HG03139 (cell line): ENCODE data around the gene ARAP1.
"Not testable (repeated sequence)": the region's sequence is repeated elsewhere in the genome, so short reads cannot be mapped to it uniquely, and the experiment has no call there.

ENCODE experiments used
- ATAC-seq: cut with Tn5 transposase; IDR thresholded peaks from one replicate; pipeline ENCODE4 v1.9.1; 2021; ENCODE audit not compliant: unreplicated experiment

The ARAP1 gene

DNA sequence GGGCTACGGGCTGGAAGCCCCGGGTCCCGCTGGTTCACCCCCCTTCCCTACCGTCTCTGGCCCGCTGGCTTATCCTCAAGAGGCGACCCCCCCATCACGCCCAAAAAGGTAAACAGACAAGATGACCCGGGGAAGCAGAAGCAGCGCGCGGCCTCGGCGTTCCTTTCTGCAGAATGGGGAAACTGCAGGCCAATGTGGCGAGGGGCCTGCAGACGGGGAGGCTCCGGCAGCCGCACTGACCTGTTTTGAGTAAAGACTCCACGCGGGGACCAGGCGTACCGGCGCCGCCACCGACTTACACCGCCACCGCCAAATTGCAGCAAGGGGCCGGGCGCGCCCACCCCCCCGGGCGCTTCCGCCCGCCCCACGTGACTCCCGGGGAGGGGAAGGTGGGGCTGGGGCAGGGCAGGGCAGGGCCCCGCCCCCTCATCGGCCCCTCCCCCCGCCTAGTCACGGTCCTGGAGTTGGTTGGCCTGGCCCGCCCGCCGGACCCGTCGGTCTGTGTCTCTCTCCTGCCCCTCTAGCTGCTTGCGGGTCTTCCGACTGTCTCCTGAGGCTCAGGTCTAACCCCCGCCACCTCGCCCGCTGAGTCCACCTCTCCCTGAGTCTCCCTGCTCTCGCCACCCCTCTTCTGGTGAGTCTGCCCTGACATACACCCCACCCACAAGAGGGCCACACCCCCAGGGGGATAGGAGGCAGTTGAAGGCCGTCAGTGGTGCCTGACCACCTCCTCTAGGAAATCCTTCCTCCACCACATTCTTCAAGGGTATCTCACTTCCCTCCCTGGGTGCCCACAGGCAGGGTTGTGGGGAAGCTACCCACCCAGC is at the start of gene ARAP1:
Gene ARAP1 (minus strand): TSS at position 321 of the 827 bp plus-strand sequence. CDS start 25,280 bp downstream, outside the sequence.
- peak; percentile 64 for ATAC-seq

DNA sequence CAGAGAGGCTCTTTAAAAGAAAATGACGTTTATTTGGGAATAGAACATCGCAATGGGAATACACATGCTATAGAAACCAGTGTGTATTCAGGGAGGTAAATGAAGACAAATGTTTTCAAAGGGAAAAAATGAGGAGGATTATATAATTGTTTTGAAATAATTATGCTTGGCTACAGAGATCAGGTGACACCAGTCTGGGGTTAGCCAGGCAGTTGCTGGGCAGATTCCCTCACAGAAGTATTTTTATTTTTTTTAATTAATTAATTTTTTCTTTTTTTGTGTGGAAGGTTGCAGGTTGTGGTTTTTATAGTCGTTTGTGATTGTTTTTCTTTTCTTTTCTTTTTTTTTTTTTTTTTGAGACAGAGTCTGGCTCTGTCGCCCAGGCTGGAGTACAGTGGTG is 47.2 kb upstream of the ARAP1 start:
- no peak for ATAC-seq

DNA sequence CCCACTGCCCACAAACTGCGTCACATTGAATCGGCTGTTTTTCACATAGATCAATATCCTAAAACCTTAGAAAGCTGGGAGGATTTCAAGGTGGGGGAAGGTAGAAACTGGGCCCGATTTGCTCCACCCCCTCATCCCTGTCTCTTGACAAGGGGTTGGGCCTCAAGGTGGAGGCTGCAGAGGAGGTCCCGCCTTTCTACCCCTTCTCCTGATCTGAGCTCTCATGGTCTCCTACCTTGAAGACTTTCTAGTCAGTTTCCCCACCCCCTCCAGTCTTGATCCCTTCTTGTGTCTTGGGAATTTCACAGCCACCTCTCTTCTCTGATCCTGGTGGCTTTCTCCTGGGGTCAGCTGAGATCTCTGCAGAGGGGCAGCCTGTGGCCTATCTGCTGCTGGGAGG is 46.2 kb upstream of the ARAP1 start:
- ATAC-seq = no peak

DNA sequence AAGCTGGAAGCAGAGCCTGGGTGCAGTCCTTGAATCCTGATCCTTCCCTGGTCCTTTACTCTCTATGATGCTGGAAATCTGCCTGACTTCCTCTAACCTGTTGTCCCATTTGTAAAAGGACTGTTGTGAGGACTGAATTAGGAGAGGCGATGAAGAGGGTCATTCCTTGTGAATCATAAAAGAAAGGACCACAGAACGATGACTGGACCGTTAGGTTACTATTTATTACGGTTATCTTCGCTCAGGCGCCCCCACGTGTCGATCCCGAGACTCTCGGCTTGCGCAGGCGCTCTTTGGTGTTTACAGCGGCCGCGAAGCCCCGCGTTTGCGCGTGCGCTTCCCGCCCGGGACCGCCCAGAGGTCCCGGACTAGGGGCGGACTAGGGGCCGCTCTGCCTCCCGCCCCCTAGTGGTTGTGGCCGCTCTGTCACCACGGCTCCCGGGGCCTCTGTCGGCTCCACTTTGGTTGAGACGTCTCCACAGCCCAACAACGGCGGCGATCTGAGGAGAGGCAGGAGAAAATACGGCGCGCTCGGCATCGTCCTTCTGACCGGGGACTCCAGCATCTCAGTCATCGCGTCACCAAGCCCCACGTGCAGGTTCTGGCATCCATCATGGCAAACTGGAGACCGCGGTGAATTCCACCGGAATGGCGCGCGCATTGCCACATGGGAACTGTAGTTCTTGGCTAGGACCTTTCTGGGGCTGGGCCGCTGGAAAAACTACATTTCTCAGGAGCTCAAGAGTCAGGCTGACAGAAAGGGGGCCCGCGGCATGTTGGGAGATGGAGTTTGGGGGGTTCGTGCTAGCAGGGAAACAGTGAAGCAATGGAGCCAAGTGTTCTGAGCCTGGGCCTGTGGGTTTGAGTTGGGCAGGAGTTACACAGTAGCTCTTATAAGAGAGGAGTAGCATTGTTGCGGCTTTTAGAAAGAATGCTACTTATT is 41.5 kb upstream of the ARAP1 start, which contains the start of gene STARD10:
Gene STARD10 (minus strand): TSS at position 623 of the 943 bp plus-strand sequence. CDS start 12,866 bp downstream, outside the sequence.
- ATAC-seq = peak; percentile 77

DNA sequence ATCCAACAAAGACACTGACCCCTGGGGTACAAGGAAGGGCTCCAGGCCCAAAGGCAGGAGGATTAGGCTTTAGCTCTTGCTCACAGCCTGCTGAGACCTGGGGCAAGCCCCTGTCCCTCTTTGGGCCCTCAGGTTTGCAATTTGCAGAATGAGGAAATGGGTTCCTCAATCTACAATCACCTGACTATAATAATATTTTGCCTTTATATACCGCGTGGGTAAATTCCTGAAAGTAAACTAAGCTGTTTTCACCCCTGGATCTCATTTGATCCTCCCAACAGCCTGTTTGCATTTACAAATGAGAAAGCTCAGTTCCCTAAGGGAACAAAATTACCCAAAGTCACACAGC is 40.8 kb upstream of the ARAP1 start:
- no peak for ATAC-seq

DNA sequence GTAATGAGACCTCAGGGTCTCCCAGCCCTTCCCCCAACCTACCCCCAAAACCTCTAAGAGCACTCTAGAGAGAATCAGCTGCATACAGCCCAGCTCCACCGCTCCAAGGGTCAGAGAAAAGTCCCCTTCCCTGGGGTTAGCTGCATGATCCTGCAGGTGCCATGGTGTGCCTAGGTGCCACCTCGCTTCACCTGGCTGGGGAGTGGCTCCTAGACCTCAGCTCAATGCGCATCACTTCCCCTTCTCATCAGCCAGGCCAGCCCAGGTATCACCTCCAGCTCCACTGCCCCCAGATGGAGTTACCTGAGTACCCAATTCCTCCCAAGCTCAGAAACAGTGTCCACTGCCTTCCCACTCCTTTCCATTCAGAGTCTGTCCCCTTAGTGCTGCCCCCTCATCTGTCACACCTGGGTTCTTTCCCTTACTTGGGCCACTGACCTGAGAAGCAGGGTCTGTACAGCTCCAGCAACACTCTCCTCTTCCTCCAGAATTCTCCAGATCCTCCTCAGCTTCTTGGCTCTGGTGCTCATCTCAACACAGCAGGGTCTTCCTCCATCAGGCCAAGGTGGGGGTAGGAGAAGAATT is 40.3 kb upstream of the ARAP1 start:
- ATAC-seq = no peak

DNA sequence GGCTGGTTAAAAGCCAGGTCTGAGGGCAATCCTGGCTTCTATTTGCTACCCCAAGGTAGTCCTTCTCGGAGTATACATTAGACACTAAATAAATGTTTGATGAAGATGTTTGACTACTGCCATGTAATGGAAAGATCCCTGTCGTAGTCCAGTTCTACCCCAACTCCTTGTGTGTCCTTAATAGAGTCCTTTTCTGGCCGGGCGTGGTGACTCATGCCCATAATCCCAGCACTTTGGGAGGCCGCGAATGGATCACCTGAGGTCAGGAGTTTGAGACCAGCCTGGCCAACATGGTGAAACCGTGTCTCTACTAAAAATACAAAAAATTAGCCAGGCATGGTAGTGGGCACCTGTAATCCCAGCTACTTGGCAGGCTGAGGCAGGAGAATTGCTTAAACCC is 39.0 kb upstream of the ARAP1 start:
- not testable (repeated sequence) for ATAC-seq

DNA sequence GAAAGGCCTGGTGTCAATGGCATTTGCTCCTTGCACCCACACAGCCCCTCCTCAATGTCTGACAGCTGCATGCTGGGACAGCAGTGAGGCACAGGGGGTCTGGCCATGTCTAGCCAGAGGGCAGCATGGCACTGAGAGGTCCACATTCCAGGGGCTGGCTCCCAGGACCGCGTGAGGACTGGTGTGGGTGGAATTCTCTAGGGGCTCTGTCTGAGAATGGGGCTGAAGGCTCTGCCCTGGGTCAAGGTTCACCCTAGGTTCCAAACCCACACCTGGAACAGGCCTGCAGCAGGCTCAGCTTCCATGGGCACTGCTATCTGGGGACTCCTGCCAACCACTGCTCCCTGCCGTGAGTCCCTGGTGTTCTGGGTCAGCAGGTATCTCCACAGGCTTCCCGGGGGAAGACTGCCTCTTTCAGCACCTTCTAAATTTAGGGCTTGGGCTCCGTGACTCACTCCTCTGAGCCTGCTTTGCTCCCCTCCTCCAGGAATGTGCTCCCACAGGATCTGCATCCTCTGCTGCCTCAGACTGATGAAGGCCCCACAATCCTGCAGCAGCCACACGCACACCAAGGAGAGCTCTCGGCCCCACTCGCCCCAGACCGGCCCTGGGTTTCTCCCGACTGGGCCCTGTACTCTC is 37.4 kb upstream of the ARAP1 start:
- no peak for ATAC-seq

DNA sequence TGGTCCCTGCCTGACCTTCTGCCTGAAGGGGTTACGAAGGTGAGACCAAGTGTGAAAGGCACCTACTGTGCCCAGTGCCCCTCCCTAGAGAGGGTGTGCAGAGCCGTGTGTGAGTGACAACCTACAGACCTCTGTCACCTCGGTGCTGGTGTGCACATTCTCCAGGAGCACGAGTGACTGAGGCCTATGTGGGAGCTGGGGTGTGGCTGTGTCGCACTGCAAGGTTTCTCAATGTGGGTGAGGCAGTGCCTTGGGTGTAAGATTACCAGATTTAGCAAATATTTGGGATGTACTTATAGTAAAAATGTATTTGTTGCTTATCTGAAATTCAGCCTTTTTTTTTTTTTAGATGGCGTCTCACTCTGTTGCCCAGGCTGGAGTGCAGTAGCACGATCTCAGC is 36.0 kb upstream of the ARAP1 start:
- ATAC-seq = no peak

DNA sequence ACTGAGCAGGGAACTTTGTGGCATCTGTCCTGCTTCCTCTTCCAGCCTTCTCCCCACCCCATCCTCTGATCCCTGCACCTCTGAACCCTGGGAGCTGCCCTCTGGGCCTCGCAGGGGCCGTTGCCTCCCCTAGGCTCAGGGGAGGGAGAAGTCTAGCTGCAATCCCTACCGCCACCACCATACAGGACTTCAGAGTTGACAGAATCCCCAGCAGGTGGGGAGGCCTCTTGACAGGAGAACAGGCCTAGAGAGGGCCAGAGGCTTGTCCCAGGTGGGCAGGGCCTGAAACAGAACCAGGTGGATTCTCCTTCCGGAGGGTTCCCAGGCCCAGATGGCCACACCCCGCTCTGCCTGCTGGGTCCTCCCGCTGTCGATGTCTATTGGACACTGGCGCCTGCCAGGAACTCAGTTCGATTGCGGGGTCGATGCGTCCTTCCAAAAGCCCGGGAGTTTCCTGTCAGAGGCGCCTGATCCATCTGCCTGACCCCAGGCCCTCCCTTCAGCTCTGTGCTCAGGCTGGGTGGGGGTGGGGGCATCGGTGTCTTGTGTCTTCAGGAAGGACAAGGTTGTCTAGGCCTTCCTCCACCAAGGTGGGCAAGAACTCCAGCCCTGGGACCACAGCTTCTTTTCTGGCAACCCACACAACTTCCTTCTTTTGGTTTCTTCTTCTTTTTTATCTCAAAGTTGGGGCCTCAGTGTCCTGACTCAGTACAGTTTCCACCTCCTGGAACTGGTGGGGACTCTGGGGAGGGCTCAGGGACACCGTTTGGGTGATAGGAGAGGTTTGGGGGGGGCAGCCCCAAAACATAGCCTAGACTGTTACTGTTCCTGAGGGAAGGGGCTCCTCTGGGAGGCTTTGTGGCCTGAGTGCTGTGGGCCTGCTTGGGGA is 35.3 kb upstream of the ARAP1 start:
- ATAC-seq = no peak

DNA sequence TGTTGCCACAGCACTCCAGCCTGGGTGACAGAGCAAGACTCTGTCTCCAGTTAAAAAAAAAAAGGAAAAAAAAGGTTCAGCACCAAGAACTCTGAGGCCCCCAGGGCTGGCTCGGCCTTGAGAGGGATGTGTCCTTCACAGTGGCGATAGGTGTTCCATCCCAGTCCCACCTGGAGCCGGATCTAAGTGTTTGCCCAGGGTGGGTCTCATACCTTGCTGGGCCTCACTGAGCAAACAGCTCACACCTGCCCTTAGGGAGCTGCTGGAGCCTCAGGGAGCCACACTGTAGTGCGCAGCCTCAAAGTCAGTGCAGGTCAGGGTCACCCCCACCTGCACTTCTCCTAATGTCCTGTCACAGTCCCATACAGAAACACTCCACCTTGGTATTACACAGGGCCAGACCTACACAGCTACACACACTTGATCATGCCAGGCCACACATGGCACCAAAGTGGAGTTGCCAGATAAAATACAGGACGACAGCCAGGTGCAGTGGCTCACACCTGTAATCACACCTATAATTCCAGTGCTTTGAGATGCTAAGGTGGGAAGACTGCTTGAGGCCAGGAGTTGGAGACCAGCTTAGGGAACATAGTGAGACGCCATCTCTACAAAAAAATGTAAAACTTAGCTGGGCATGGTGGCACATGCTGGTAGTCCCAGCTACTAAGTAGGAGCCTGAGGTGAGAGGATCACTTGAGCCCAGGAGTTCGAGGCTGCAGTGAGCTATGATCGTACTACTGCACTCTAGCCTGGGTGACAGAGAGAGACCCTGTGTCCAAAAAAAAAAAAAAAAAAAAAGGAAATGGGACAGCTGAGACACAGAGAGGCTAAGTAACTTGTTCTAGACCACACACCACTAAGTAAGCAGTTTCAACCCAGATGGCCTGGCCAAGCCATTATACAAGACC is 34.4 kb upstream of the ARAP1 start:
- no peak for ATAC-seq

DNA sequence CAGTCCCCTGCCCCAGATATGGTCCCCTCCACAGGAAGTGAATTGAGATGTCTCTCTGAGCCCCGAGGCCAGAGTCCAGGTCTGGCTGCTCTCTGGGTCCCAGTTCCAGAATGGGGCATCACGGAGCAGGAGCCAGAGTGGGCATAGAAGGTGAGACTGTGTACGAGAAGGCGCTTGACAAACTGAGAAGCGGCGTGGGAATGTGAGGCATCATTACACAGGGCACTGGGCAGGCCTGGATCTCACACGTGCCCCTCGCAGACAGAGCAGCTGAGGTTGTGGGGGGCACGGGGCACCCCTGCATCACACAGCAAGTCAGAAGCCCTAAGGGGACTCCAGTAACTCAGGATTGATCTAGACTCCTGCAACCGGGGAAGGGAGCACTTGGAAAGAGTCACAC is 32.5 kb upstream of the ARAP1 start:
- no peak for ATAC-seq

DNA sequence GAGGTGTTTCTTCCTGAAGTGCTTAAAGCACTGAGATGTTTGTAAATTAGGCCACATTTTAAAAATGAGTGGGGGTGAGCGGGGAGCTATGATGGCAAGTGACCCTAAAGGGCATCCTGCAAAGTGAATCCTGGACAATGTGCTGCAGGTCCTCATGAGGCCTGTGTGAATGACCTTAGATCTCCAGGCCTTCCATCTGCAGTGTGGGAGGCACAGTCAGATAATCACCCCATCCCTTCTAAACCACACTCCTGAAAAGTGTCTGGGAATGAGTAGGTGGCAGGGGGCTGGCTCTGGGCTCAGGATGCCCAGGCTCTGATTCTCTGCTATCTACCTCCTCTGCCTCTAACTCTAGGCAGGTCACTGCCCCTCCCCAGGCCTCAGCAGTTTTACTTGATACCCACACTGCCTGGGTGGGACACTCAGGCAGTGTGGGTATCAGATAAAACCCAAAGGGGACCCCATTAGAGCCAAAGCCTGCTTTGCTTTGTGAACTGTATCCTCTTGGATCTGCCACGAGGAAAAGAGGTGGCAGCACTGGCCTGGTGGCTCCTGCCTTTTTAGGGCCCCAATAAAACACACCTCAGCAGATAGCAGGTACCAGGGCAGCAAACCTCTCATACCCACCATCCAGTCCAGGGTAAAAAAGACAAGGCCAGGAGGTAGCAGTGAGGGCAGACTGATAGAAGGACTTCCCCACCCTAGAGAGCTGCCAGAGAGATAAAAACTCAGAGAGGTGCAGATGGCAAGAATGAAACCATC is 31.1 kb upstream of the ARAP1 start:
- no peak for ATAC-seq

DNA sequence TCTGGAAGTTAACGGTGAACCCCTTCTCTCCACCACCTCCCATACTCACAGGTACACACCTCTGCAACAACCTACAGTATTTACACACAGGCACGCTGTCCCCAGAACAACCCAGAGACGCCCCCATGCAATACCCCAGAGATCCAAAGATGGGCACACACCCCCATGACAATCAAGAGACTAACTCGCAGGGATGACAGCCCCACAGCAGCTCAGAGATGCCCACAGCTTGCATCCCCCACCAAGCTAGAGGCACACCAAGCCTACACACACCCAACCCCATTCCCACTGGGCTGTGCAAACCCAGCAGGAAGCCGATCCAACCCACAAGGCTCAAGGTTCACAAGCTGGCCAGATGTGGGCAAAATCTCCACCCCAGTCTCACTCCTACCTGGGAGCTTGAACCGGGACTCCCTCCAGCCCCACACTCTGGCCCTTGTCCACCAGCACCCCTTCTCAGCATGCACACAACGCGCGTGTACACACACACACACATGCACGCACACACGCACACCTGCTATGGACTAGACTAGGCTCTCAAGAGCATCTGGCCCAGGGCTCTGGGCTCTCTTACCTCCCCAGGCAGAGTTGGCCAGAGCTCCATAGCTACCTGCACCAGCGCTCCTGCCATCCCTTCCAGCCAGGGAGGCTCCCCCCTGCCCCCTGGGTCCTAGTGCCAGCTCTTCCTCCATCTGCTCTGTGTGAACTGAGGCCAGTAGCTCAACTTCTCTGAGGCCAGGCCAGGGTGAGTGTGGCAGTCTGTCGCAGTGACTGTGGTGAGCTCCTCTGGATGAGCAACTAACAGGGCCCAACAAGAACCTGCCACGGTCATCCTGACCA is 30.1 kb upstream of the ARAP1 start:
- ATAC-seq = no peak

DNA sequence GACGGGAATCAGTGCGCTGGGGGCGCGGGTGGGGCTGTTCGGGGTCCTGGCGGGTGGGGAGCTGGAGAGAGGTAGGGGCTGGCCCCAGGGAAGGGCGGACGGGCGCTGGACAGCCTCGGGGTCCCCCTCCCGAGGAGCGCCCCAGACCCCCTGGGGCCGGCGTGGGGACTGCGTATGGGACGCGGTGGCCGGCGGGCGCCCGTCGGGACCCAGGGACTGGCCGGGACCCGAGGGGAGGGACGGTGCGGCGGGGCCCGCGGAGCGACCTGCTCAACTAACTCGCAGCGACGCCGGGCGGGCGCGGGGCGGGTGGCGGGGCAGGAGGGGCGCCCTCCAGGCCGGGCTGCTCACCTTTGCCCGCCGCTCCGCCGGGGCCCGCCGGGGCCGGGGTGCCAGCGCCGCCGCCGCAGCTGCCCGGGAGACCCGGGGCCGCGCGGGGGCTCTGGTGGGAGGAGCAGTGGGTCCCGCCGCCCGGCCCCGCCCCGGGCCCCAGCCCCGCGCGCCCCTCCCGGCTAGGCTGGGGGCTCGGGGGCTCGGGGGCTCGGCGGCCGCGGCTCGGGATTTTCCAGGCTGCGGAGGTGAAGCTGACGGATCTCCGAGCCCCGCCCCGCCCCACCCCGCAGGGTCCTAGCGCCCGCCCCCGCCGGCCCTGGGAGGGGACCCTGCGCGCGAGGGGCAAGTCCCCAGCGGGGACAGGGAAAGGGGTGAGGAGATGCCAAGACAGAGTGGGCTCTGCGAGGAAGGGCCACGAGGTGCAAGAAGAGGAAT is 29.3 kb upstream of the ARAP1 start:
- ATAC-seq = no peak

DNA sequence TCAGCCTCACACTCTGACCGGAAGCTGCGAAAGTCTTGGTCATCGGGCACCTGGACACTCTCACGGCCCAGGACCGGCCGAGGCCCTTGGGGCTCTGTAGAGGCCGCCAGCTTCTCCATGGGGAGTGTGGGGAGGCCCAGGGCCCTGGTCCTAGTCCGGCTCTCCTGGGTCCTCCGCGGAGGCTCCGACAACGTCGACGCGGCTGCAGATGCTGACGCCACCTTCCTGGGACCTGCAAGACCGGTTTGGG is 28.8 kb upstream of the ARAP1 start:
- ATAC-seq = no peak
